Measurements from ENCODE around the gene TXNDC16.

DNA sequence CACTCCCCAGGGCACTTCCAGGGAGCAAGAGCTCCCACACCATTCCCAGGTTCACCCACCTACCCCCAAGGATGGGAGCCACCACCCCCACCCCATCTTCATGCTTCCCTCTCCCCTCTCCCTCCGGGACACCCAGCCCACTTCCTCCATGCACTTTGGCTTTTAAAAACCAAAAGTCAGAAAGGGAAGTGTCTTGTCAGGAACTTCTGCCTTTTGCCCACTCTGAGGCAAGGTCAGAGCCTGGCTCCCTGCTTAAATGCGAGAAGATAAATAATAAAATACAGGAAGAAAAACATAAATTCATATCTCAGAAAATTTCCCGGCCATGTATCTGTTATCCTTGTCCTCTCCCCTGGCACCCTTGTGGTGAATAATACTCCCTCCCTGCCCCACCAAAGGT is 156.6 kb downstream of the TXNDC16 start:
- no peak for TF ChIP-seq CEBPB (tag; IDR thresholded peaks at IDR 0.05)
- TF ChIP-seq POLR2AphosphoS5 (IDR thresholded peaks at IDR 0.05; ENCODE audit: control insufficient read depth, insufficient read depth, low read depth, low read length): no peak
- no peak for TF ChIP-seq ZSCAN29 (IDR thresholded peaks at IDR 0.05)
- TF ChIP-seq, protein P1, sequence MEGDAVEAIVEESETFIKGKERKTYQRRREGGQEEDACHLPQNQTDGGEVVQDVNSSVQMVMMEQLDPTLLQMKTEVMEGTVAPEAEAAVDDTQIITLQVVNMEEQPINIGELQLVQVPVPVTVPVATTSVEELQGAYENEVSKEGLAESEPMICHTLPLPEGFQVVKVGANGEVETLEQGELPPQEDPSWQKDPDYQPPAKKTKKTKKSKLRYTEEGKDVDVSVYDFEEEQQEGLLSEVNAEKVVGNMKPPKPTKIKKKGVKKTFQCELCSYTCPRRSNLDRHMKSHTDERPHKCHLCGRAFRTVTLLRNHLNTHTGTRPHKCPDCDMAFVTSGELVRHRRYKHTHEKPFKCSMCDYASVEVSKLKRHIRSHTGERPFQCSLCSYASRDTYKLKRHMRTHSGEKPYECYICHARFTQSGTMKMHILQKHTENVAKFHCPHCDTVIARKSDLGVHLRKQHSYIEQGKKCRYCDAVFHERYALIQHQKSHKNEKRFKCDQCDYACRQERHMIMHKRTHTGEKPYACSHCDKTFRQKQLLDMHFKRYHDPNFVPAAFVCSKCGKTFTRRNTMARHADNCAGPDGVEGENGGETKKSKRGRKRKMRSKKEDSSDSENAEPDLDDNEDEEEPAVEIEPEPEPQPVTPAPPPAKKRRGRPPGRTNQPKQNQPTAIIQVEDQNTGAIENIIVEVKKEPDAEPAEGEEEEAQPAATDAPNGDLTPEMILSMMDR (IDR thresholded peaks at IDR 0.05 in 2 of 3, conservative IDR thresholded peaks at IDR 0.05 in 1 of 3; ENCODE audit: insufficient read depth in 2 of 3, low read depth in 1 of 3, low read length in 3 of 3): no peak
- TF ChIP-seq LARP7 (IDR thresholded peaks at IDR 0.05): no peak
- TF ChIP-seq PCBP1 (IDR thresholded peaks at IDR 0.05; ENCODE audit: low read depth, low read length, poor library complexity, severe bottlenecking): no peak
- TF ChIP-seq BRD4 (IDR thresholded peaks at IDR 0.05): no peak
- no peak for TF ChIP-seq ZNF174 (CRISPR knock-in tag; IDR thresholded peaks at IDR 0.05)
- TF ChIP-seq EHMT2 (IDR thresholded peaks at IDR 0.05): no peak
- no peak for TF ChIP-seq EZH2 (IDR thresholded peaks at IDR 0.05; ENCODE audit: borderline replicate concordance, low read depth, low read length)
- TF ChIP-seq ZNF282 (CRISPR knock-in tag; IDR thresholded peaks at IDR 0.05): no peak

Data from K562 (cell line).